ENCODE data around the gene PGLYRP1. TPM values are rescaled to one million over a fixed set of nuclear protein-coding genes. Genes with fewer than 3 reads are reported as not detected.

The PGLYRP1 gene
- total and polyA plus RNA-seq, 2 of the 13 experiments (the other 11 are each of a cell fraction or from before 2014, with no cell fraction given), result not detected

DNA sequence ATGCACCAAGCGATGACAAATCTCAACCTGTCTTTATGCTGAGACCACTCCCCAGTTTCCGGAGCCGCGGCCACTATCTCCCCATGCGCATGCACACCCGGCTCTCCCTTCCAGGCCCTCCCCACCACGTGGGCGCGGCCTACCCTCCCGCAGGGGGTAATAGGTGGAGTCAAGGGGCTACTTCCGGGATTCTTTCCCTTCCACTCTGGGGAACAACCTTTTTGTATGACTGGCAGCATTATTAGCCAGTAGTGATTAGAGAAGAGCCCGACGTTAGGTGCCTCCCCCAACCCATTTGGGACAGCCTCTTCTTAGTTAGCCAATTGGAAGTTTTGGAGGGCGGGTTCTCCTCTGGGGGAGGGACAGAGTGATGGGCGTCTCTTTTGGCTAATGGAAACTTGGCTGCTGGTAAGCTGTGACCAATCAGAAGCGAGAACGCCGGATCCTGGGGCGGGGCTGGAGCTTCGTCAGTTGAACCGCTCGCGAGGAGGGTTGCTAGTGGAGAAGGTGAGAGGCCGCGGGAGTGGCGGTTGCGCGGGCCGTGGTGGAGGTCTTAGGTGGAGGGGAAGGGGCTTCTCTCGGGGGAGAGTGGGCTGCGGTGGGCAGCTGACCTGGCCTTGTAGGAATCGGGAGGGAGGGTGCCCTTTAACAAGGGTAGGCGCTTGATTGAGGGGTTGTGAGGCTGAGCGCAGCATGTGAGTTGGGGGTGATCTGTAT is 27.7 kb downstream of the PGLYRP1 start, which contains the start of gene CCDC61 (continued):
- TF ChIP-seq, protein P1, sequence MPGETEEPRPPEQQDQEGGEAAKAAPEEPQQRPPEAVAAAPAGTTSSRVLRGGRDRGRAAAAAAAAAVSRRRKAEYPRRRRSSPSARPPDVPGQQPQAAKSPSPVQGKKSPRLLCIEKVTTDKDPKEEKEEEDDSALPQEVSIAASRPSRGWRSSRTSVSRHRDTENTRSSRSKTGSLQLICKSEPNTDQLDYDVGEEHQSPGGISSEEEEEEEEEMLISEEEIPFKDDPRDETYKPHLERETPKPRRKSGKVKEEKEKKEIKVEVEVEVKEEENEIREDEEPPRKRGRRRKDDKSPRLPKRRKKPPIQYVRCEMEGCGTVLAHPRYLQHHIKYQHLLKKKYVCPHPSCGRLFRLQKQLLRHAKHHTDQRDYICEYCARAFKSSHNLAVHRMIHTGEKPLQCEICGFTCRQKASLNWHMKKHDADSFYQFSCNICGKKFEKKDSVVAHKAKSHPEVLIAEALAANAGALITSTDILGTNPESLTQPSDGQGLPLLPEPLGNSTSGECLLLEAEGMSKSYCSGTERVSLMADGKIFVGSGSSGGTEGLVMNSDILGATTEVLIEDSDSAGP (CRISPR knock-in tag; IDR thresholded peaks at IDR 0.05; ENCODE audit: borderline replicate concordance), result peak; percentile 46; the same call in 1 of the 2 replicates
- peak; percentile 74 for TF ChIP-seq PHF20 (CRISPR knock-in tag; IDR thresholded peaks at IDR 0.05)
- TF ChIP-seq, protein P2, sequence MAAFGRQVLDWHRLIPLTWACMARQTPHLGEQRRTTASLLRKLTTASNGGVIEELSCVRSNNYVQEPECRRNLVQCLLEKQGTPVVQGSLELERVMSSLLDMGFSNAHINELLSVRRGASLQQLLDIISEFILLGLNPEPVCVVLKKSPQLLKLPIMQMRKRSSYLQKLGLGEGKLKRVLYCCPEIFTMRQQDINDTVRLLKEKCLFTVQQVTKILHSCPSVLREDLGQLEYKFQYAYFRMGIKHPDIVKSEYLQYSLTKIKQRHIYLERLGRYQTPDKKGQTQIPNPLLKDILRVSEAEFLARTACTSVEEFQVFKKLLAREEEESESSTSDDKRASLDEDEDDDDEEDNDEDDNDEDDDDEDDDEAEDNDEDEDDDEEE (CRISPR knock-in tag; IDR thresholded peaks at IDR 0.05), result 0 out of 2 replicates have a peak, but pooled peaks have one; percentile 33
- peak; percentile 76 to 88 for TF ChIP-seq POLR2A (IDR thresholded peaks at IDR 0.05; ENCODE audit: insufficient read depth in 1 of 2, low read depth in 2 of 2, low read length in 2 of 2)
- TF ChIP-seq, protein P3, sequence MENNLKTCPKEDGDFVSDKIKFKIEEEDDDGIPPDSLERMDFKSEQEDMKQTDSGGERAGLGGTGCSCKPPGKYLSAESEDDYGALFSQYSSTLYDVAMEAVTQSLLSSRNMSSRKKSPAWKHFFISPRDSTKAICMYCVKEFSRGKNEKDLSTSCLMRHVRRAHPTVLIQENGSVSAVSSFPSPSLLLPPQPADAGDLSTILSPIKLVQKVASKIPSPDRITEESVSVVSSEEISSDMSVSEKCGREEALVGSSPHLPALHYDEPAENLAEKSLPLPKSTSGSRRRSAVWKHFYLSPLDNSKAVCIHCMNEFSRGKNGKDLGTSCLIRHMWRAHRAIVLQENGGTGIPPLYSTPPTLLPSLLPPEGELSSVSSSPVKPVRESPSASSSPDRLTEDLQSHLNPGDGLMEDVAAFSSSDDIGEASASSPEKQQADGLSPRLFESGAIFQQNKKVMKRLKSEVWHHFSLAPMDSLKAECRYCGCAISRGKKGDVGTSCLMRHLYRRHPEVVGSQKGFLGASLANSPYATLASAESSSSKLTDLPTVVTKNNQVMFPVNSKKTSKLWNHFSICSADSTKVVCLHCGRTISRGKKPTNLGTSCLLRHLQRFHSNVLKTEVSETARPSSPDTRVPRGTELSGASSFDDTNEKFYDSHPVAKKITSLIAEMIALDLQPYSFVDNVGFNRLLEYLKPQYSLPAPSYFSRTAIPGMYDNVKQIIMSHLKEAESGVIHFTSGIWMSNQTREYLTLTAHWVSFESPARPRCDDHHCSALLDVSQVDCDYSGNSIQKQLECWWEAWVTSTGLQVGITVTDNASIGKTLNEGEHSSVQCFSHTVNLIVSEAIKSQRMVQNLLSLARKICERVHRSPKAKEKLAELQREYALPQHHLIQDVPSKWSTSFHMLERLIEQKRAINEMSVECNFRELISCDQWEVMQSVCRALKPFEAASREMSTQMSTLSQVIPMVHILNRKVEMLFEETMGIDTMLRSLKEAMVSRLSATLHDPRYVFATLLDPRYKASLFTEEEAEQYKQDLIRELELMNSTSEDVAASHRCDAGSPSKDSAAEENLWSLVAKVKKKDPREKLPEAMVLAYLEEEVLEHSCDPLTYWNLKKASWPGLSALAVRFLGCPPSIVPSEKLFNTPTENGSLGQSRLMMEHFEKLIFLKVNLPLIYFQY (CRISPR knock-in tag; IDR thresholded peaks at IDR 0.05; ENCODE audit: borderline replicate concordance), result no peak
- TF ChIP-seq CHD2 (IDR thresholded peaks at IDR 0.05; ENCODE audit: low read depth, low read length), result 0 out of 2 replicates have a peak, but pooled peaks have one; percentile 65
- no peak; the same call in 1 of the 2 replicates for TF ChIP-seq MEIS2 (CRISPR knock-in tag; IDR thresholded peaks at IDR 0.05)
- TF ChIP-seq THAP11 (CRISPR knock-in tag; IDR thresholded peaks at IDR 0.05), result peak; percentile 84
- TF ChIP-seq, protein P4, sequence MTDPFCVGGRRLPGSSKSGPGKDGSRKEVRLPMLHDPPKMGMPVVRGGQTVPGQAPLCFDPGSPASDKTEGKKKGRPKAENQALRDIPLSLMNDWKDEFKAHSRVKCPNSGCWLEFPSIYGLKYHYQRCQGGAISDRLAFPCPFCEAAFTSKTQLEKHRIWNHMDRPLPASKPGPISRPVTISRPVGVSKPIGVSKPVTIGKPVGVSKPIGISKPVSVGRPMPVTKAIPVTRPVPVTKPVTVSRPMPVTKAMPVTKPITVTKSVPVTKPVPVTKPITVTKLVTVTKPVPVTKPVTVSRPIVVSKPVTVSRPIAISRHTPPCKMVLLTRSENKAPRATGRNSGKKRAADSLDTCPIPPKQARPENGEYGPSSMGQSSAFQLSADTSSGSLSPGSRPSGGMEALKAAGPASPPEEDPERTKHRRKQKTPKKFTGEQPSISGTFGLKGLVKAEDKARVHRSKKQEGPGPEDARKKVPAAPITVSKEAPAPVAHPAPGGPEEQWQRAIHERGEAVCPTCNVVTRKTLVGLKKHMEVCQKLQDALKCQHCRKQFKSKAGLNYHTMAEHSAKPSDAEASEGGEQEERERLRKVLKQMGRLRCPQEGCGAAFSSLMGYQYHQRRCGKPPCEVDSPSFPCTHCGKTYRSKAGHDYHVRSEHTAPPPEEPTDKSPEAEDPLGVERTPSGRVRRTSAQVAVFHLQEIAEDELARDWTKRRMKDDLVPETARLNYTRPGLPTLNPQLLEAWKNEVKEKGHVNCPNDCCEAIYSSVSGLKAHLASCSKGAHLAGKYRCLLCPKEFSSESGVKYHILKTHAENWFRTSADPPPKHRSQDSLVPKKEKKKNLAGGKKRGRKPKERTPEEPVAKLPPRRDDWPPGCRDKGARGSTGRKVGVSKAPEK (CRISPR knock-in tag; IDR thresholded peaks at IDR 0.05; ENCODE audit: borderline replicate concordance), result no peak
- peak; percentile 58 for TF ChIP-seq ZFX (CRISPR knock-in tag; IDR thresholded peaks at IDR 0.05; ENCODE audit: low read depth)
- TF ChIP-seq MTF2 (CRISPR knock-in tag; IDR thresholded peaks at IDR 0.05; ENCODE audit: borderline replicate concordance), result no peak
- peak; percentile 8; the same call in 1 of the 2 replicates for TF ChIP-seq BORCS8-MEF2B (CRISPR knock-in tag; IDR thresholded peaks at IDR 0.05)
- no peak for TF ChIP-seq SOX13 (IDR thresholded peaks at IDR 0.05)
- no peak for TF ChIP-seq SOX13 (CRISPR knock-in tag; conservative IDR thresholded peaks at IDR 0.05 in 1 of 2, IDR thresholded peaks at IDR 0.05 in 1 of 2)
- TF ChIP-seq SMAD1 (CRISPR knock-in tag; IDR thresholded peaks at IDR 0.05; ENCODE audit: borderline replicate concordance, low read depth), result no peak
- TF ChIP-seq ZC3H4 (CRISPR knock-in tag; IDR thresholded peaks at IDR 0.05; ENCODE audit: borderline replicate concordance), result no peak
- peak; percentile 12; the same call in 1 of the 2 replicates for TF ChIP-seq TSC22D2 (CRISPR knock-in tag; IDR thresholded peaks at IDR 0.05; ENCODE audit: borderline replicate concordance)
- no peak for TF ChIP-seq ZNF101 (CRISPR knock-in tag; IDR thresholded peaks at IDR 0.05; ENCODE audit: borderline replicate concordance, low read depth)

Measured in HepG2 (cell line).